Upper lobe of left lung (tissue), 6 donors: Measurements from ENCODE around the gene TNKS1BP1. TPM values are rescaled to one million over a fixed set of nuclear protein-coding genes. Genes with fewer than 3 reads are reported as not detected.

Source experiments
- ATAC-seq, 2 donors: fragments of 200-7000 bp; cut with Tn5 transposase; one replicate each; pipeline ENCODE4 v1.9.1; 2022; ENCODE audit warnings: mild to moderate bottlenecking in 2 of 2, moderate library complexity in 2 of 2; ENCODE audit not compliant: low FRiP score in 2 of 2
- DNase-seq, 2 donors: peaks; one replicate each; pipeline ENCODE4 v3.0.0-alpha.2; 2019 to 2020
- H3K27ac ChIP-seq, 4 donors: fragments of 200-600 bp; sonication (generic); one replicate each; pipeline ENCODE4 v1.5.1; 2016 to 2019
- H3K27me3 ChIP-seq, 4 donors: fragments of 200-600 bp; sonication (generic); one replicate each; pipeline ENCODE4 v1.5.1; 2017 to 2019
- H3K36me3 ChIP-seq, 4 donors: fragments of 200-600 bp; sonication (generic); one replicate each; pipeline ENCODE4 v1.5.1; 2016 to 2019
- H3K4me1 ChIP-seq, 4 donors: fragments of 200-600 bp; sonication (generic); one replicate each; pipeline ENCODE4 v1.5.1; 2018 to 2019
- H3K4me3 ChIP-seq, 4 donors: fragments of 200-600 bp; sonication (generic); one replicate each; pipeline ENCODE4 v1.5.1; 2017 to 2019; ENCODE audit warnings: mild to moderate bottlenecking in 2 of 4, moderate library complexity in 1 of 4
- H3K9me3 ChIP-seq, 4 donors: fragments of 200-600 bp; sonication (generic); one replicate each; pipeline ENCODE4 v1.5.1; 2018 to 2019
- CTCF ChIP-seq, 6 experiments: fragments of 450-650 bp in 4 of 6; fragments of 200-600 bp in 2 of 6; sonication (generic) in 2 of 6; IDR thresholded peaks; one replicate each; pipeline ENCODE4 v1.5.1; 2016 to 2019; ENCODE audit warnings: antibody characterized with exemption in 6 of 6
- EP300 ChIP-seq, 4 donors: sonication (generic); formaldehyde crosslinking; IDR thresholded peaks; one replicate each; pipeline ENCODE4 v1.5.1; 2017; ENCODE audit warnings: antibody characterized with exemption in 4 of 4, control low read depth in 2 of 4
- POLR2A ChIP-seq, 4 donors: fragments of 450-650 bp; IDR thresholded peaks; one replicate each; pipeline ENCODE4 v1.5.1; 2016 to 2017; ENCODE audit warnings: antibody characterized with exemption in 4 of 4, mild to moderate bottlenecking in 2 of 4
- POLR2AphosphoS5 ChIP-seq, 2 donors: sonication (generic); formaldehyde crosslinking; IDR thresholded peaks; one replicate each; pipeline ENCODE4 v1.5.1; 2017; ENCODE audit warnings: antibody characterized with exemption in 2 of 2
- WGBS, 2 donors: methylation state at CpG; one replicate each; pipeline ENCODE4 v1.1.5; 2017 to 2018; 5-methylcytosine and 5-hydroxymethylcytosine counted together
- total RNA-seq, 6 donors: library from RNA; depleted of rRNA in 4 of 6; stranded (reverse); fragments of >200 nt in 4 of 6; gene quantifications; one replicate each; pipeline versions ENCODE4 v1.1.0 to v1.2.1, GENCODE V29; 2016 to 2021
- donor health status: DM: no; HTN: no; CAD: no; lungs with moderate emphysema.
- donor health status: DM: no; HTN: yes; CAD: no; lungs with severe emphysema.

Gene TNKS1BP1
- total RNA-seq, 6 donors from 2014 or later: 120 to 322 (median 184) TPM

GRCh38 chr11:57310630-57311086 lies 14.1 kb downstream of the TNKS1BP1 start:
- peaks cover 61 to 81% (median 80%) of the 10 kb centered on the region in 4 donors for H3K4me1 ChIP-seq
- H3K27me3 ChIP-seq: no peaks in the 10 kb centered on the region
- peak overlapping the region; percentile 81 to 94 (median 90) for H3K27ac ChIP-seq
- 39 to 46% methylated on average over 6 of the region's 6 CpGs for WGBS, 2 donors
- H3K9me3 ChIP-seq: no peaks in the 10 kb centered on the region
- H3K4me3 ChIP-seq: peak overlapping the region; percentile 23 to 62 (median 54)
- TF ChIP-seq POLR2AphosphoS5 (IDR thresholded peaks at IDR 0.05) (peak in 1 of 2 donors; percentile 82), CTCF (IDR thresholded peaks at IDR 0.05) (no peak), POLR2A (IDR thresholded peaks at IDR 0.05) (no peak), EP300 (IDR thresholded peaks at IDR 0.05) (peak in 2 of 4 donors; percentile 33 to 87)
- DNase-seq (peak in 1 of 2 donors; percentile 80), ATAC-seq (peak; percentile 0 to 31)
- H3K36me3 ChIP-seq: peaks cover 15 to 64% (median 45%) of the 10 kb centered on the region in 4 donors

DNA sequence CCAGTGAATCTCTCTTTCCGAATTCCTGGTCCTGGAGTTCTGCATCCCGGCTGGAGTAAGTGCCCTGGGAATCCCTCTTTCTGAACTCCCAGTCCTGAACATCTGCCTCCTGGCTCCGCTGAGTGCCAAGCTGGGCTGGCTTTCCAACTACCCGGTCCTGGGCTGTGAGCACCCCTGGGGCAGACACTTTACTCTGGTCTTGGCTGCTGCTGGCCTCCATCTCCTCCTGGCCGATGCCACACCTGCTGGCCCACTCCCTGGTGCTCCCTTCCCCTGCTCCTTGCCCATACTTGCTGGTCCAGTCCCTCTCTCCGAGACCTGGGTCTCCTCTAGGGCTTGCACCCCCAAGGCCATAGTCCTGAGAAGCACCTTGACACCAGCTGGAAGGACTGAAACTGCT lies 14.7 kb downstream of the TNKS1BP1 start:
- peak overlapping the region; percentile 81 to 94 (median 90) for H3K27ac ChIP-seq
- TF ChIP-seq CTCF (IDR thresholded peaks at IDR 0.05) (no peak), POLR2A (IDR thresholded peaks at IDR 0.05) (no peak), EP300 (IDR thresholded peaks at IDR 0.05) (no peak), POLR2AphosphoS5 (IDR thresholded peaks at IDR 0.05) (no peak)
- no peaks in the 10 kb centered on the region for H3K9me3 ChIP-seq
- H3K4me3 ChIP-seq: peak overlapping the region in 2 of 4 donors; percentile 60 to 62
- no peaks in the 10 kb centered on the region for H3K27me3 ChIP-seq
- H3K4me1 ChIP-seq: peaks cover 61 to 83% (median 80%) of the 10 kb centered on the region in 4 donors
- peaks cover 15 to 67% (median 44%) of the 10 kb centered on the region in 4 donors for H3K36me3 ChIP-seq
- DNase-seq (no peak), ATAC-seq (no peak)
- 76 to 91% methylated on average over 5 of the region's 6 CpGs for WGBS, 2 donors

DNA sequence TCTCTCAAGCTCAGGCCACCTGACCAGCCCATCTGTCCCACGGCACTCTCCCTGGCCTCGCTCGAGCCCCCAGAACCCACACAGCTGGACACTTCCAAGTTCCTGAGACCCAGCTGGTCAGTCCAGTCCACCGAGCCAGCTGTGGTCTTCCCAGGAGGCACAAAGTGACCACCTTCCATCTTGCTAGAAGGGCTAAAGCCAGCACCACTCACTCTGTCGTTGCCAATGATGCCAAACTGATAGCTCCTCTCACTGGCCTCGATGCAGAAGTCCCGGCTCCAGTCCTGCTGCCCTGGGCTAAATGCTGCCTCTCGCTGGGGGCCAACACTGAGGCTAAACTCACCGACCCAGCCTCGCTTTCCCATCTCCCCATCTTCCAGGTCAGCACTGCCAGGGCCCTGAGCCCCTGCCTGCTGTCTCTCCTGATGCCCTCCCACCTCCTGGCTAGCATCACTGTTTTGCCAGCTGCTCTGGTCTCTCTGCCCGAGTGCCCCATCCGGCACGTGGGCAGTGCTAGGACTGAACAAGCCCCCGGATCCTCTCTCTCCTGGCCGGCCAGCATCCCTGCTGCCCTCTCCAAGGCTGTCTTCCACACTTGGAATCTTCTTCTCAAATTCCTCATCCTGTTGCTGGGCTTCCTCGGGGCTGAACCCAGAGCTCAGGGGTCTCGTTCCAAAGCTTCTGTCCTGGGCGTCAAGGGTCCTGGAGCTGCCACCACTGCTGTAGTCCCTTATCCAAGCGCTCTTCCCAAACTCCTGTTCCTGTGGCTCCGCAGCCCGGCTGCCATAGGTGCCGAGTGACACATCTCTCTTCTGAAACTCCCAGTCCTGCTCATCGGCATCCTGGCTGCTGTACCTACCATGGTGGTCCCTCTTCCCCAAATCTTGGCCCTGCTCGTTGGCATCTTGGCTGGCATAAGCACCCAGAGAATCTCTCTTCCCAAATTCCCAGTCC lies 15.4 kb downstream of the TNKS1BP1 start:
- Histone ChIP-seq H3K27ac (peak overlapping the region; percentile 81 to 94 (median 90)), H3K4me1 (peaks cover 68 to 89% (median 86%) of the 10 kb centered on the region in 4 donors), H3K4me3 (peak overlapping the region in 1 of 4 donors; percentile 62), H3K27me3 (no peaks in the 10 kb centered on the region), H3K9me3 (no peaks in the 10 kb centered on the region), H3K36me3 (peaks cover 15 to 64% (median 38%) of the 10 kb centered on the region in 4 donors)
- no peak for DNase-seq
- TF ChIP-seq EP300 (IDR thresholded peaks at IDR 0.05): no peak
- no peak for TF ChIP-seq CTCF (IDR thresholded peaks at IDR 0.05)
- 89 to 92% methylated on average over 18 to 24 of the region's 24 CpGs for WGBS, 2 donors
- no peak for ATAC-seq

DNA sequence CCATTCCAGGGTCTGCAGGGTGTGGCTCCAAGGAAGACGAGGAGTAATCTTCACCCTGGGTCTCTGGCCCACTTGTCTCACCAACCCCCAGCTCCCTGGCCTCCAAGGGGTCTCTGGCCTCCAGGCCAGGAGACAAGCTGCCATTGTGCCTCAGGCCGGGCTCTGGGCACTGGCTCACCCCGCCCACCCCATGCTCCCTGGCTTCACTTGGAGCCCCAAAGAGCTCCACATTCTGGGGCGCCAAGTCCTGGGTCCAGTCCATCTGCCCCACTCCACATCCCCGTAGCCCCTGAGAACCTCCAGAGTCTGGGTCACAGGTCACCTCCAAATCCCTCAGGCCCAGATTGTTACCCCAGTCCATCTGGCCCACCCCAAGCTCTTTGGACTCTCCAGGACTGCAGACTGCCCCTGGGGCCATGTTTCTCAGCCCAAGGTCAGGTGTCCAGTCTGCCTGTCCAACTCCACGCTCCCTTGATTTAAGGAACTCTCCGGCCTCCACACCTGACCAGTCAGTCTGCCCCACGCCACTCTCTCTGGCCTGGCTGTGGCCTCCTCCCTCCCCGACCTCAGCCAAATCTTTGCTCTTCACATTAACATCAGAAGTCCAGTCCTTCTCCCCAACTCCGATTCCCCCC lies 16.2 kb downstream of the TNKS1BP1 start:
- H3K4me3 ChIP-seq: peak overlapping the region in 1 of 4 donors; percentile 19
- ATAC-seq: no peak
- TF ChIP-seq POLR2AphosphoS5 (IDR thresholded peaks at IDR 0.05): no peak
- no peak for TF ChIP-seq CTCF (IDR thresholded peaks at IDR 0.05)
- no peak for TF ChIP-seq EP300 (IDR thresholded peaks at IDR 0.05)
- TF ChIP-seq POLR2A (IDR thresholded peaks at IDR 0.05): no peak
- H3K9me3 ChIP-seq: no peaks in the 10 kb centered on the region
- peaks cover 73 to 98% (median 92%) of the 10 kb centered on the region in 4 donors for H3K4me1 ChIP-seq
- DNase-seq: no peak
- H3K27ac ChIP-seq: peak overlapping the region in 3 of 4 donors; percentile 7 to 94 (median 91)
- H3K36me3 ChIP-seq: peaks cover 8 to 61% (median 29%) of the 10 kb centered on the region in 4 donors
- H3K27me3 ChIP-seq: no peaks in the 10 kb centered on the region
- 91 to 92% methylated on average over 6 to 10 of the region's 10 CpGs for WGBS, 2 donors
